ENCODE measurements around the gene MED25.

The MED25 gene

GRCh38 chr19:49876422-49877019, 58.4 kb downstream of the MED25 start:
- peak; percentile 98 to 99 for DNase-seq

GRCh38 chr19:49877020-49877878, 59.2 kb downstream of the MED25 start, which contains the start of the genes AKT1S1 and TBC1D17:
TSS of gene AKT1S1 (minus strand) at chr19:49877355. CDS start at chr19:49873295, 4,060 bp downstream.
TSS of gene TBC1D17 (plus strand) at chr19:49877702. CDS start at chr19:49877724, 22 bp downstream.
- peak; percentile 99 to 100 for DNase-seq

DNA sequence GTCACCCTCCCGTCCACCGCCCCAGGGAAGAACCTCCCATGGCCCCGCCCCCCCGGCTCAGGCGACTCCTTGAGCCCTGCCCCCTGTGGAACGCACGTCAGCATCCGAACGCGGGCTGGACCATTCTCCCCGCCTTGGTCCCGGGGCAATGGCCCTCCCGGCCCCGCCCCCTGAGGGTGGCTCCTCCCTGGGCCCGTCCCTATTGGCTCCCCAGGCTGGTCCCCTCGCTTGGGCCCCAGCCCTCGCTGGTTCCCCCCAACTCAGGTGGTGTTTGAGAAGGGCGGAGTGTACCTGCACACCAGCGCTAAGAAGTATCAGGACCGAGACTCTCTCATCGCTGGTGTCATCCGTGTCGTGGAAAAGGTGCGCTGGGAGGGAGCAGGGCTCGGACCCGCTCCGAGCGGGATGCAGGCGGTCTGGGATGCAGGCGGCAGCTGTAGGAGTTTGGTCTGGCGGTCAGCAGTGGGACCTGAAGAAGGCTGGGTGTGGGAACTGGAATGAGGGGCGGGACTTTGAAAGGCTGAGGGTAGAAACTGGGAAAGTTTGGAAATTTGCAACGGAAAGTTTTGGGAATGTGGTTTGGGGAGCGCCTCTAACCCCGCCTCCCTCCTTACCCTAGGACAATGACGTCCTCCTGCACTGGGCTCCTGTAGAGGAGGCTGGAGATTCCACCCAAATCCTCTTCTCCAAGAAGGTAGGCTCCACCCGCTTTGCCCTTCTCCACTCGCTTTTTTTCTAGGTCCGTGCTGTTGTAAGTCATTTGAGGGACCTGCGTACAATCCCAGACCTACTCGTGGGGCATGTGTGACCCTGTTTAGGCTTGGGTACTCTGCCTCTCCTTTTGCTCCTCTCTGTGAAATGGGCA, 60.0 kb downstream of the MED25 start:
- peak; percentile 95 to 96 for DNase-seq

DNA sequence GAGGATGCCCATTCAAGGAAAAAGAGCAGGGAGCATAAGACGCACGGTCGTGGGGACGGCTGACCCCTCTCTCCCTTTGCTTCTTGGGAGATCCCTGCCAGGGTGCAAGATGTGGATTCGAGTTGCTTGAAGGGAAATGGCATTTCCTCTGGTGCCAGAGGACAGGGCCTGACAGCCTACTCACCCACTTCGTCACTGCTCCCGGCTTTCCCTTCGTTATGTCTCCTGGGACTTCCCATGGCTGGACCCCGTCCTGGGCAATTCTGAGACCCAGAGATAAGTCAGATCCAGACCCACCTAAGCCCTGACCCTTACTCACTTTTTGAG, 60.6 kb downstream of the MED25 start:
- DNase-seq, result no peak

DNA sequence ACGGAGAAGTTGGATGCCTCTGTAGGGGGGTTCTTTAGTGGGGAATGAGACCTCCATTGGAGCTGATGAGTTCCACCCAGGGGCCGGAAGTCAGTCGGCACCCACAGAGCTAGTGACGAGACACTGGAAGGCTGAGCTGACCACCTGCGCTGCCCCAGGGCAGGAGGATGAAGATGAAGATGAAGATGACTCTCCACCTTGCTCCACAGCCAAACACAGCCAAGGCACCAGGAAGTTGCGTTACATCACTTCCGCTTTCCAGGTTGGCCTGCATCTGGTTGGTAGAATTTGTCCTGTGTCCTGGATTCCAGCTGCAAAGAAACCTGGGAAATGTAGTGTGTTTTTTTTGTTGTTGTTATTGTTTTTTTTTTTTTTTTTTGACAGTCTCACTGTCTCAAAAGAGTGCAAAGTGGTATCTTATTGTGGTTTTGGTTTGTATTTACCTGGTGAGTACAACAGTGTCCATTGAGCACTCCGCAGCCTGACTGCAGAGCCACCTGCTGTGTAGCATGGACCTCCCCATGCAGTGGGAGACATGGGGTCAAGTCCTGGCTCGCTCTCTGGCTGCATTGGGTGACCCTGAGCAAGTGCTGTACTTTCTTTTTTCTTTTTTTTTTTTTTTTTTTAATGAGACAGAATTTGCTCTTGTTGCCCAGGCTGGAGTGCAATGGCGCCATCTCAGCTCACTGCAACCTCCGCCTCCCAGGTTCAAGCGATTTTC, 61.3 kb downstream of the MED25 start:
- DNase-seq, result no peak

DNA sequence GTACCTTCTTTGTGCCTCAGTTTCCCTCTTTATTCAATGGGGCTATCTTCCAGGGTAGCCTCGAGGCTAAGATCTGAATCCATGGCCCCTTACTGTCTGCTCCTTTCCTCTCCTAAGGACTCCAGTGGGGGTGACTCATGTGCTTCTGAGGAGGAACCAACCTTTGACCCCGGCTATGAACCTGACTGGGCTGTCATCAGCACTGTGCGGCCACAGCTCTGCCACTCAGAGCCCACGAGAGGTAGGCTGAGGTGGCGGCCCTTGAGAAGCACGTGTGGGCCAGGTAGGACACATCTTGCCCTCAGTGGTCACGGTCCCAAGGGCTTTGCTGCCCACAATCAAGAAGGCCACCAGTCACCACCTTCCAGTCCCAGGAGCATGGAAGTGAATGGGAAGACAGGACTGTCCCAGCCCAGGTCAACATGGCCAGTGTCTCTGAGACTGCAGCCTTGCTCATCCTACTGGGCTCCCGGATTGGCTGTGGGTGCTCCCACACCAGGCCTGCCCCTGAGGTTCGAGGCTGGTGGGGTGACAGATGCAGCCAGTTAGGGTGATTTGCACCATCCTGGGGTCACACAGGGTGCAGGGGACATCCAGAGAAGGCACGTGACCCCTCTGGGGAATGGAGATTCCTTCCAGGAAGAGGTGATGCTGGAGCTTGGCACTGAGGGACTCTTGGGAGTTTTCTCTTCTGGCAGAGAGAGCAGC, 62.2 kb downstream of the MED25 start:
- no peak for DNase-seq

- DNase-seq, result no peak
Observed at GRCh38 chr19:49881186-49881585, 63.1 kb downstream of the MED25 start.

- no peak for DNase-seq
Observed at GRCh38 chr19:49881672-49882394, 63.7 kb downstream of the MED25 start.

DNA sequence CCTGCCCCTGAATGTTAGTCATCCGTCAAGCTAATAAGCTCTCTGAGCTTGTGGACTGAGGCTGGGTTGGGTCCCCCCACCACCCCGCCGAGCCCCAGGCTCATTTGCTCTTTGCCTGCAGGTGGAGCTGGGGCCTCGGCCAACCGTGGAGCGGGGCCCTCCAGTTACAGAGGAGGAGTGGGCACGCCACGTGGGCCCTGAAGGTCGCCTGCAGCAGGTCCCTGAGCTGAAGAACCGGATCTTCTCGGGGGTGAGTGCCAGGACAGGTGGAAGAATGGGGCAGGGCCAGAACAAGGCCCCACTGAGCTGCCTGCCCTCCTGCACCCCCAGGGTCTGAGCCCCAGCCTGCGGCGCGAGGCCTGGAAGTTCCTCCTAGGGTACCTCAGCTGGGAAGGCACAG, 64.6 kb downstream of the MED25 start:
- no peak for DNase-seq

DNA sequence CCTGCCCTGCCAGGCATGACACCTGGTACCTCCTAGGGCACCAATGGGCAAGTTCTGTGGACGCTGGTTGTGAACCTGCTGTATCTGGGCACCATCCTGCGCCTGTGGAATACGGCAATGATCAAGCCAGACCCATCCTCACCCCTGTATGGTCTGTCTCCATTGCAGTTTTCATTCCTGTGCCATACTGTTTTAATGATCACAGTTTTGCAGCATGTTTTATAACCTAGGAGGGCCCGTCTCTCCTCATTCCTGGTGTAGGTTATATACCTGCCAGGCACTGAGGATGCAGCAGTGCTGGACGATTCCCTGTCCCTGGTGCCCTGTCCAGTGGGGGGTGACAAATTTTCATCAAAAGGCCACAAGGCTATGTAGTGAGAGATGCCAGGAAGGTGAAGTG, 65.0 kb downstream of the MED25 start:
- DNase-seq, result no peak

DNA sequence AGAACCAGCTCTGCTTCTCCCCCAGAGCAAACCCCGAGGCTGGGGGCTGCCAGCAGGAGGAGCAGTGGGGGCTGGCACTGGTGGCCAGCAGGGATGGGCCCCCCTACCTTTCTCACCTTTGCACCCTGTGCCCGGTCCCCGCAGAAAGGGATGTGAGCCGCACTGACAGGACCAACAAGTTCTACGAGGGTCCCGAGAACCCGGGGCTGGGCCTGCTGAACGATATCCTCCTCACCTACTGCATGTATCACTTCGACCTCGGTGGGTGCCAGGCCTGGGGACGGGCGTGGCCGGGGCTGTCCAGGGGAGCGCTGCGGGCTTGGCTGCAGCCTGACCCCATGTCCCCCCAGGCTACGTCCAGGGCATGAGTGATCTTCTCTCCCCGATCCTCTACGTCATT, 66.0 kb downstream of the MED25 start:
- DNase-seq, result no peak

GRCh38 chr19:49884760-49885159, 66.7 kb downstream of the MED25 start:
- no peak for DNase-seq
